GM12865 (cell line): ENCODE measurements around the gene PDE7B.

Experiments
- DNase-seq: peaks from one replicate; pipeline ENCODE4 v3.0.0; 2010; ENCODE audit warnings: low read depth
- H3K4me3 ChIP-seq: 2 replicates; pipeline ENCODE4 v1.5.1; 2011; ENCODE audit warnings: mild to moderate bottlenecking, low read depth, low read length, control low read depth
- CTCF ChIP-seq: IDR thresholded peaks from 2 replicates; pipeline ENCODE4 v1.5.1; 2011; ENCODE audit warnings: low read length, control low read depth, low read depth, inconsistent platforms; ENCODE audit not compliant: insufficient read depth; ENCODE audit errors: missing control alignments

PDE7B gene

DNA sequence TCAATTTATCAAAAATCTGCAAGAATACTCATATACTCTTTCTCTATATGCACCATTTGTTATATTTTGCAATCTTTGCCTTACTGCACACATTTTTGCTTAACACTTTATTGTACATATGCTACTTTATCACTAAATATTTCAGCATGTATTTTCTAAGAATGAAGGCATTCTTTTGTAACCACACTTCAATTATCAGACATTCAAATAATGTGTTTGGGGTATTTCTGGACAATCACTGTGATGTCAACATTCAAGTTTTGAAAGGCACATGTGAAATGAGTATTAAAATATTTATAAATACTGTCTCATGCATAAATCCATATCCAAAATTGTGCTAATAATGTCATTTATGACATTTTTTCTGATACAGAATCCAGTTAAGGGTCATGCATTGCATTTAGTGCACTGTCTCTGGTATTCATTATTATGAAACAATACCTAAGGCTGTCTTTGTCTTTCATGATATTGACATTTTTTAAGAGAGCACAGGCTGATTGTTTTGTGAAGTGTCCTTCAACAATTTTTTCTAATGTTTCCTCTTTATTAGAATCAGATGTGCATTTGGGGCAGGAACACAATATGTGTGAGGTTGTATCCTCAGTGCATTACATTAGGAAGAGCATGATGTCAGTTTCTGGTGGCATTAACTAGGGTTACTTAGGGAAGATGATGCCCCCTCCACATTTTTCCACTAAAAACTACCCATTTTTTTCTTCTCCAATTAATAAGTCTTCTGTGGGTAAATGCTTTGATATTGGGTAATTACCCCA is 292.9 kb downstream of the PDE7B start:
- H3K4me3 ChIP-seq, result no peak overlapping the region
- no peak for DNase-seq
- no peak for TF ChIP-seq CTCF

- no peak overlapping the region for H3K4me3 ChIP-seq
- no peak for TF ChIP-seq CTCF
Measured at GRCh38 chr6:136146130-136146529, 294.6 kb downstream of the PDE7B start.

DNA sequence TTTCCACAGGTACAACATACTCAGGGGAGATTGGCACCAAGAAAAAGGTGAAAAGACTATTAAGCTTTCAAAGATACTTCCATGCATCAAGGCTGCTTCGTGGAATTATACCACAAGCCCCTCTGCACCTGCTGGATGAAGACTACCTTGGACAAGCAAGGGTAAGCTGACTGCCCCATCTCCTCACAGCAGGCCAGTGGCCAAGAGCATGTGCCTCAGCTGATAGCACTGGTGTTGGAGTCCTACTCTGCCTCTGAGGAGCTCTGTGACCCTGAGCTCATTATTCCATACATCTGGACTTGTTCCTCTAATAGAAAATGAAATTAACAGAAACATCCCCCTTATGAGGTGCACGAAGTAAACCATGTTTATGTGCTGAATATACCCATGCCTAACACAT is 295.8 kb downstream of the PDE7B start:
- no peak overlapping the region for H3K4me3 ChIP-seq
- no peak for TF ChIP-seq CTCF
- no peak for DNase-seq

More at GRCh38 chr6:136146130-136146529, 294.6 kb downstream of the PDE7B start:
- no peak for DNase-seq

- DNase-seq, result no peak
- H3K4me3 ChIP-seq, result no peak overlapping the region
- no peak for TF ChIP-seq CTCF
Measured at GRCh38 chr6:136148051-136148450, 296.6 kb downstream of the PDE7B start.

- TF ChIP-seq CTCF, result no peak
- H3K4me3 ChIP-seq, result no peak overlapping the region
- no peak for DNase-seq
Measured at GRCh38 chr6:136148523-136148922, 297.0 kb downstream of the PDE7B start.

GRCh38 chr6:136149311-136149710 is 297.8 kb downstream of the PDE7B start:
- no peak overlapping the region for H3K4me3 ChIP-seq
- DNase-seq, result no peak
- TF ChIP-seq CTCF, result no peak

- H3K4me3 ChIP-seq, result no peak overlapping the region
- no peak for TF ChIP-seq CTCF
- DNase-seq, result no peak
Measured at GRCh38 chr6:136150961-136151360, 299.5 kb downstream of the PDE7B start.
